ENCODE measurements around the gene KCNE3.

DNA sequence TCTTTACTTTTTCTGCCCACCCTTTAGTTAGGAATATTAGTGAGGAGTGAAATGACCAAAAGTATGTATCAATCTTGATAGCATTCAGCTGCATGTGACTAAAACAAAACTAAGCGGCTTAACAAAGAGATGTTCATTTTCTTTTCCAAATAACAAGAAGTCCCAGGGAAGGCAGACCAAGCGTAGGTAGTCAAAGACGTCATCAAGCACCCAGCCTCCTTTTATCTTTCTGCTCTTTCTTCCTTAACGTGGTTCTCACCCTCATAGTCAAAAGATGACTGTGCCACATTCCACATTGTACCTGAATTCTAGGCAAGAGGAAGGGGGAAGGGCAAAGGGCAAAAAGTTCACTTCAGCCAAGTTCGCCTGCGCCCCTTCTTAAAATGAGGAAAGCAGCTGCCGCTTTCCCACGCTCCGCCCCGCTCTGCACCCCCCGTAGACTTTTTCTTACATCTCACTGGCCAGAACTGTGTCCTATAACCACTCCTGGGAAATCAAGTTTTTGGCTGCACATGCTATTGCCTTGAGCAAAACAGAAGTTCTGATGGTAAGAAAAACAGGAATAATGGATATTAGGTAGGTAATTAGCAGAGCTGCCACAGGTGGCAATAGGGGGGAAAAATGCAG, 54.5 kb downstream of the KCNE3 start:
- TF ChIP-seq POLR2A (IDR thresholded peaks at IDR 0.05) (no peak), CTCF (IDR thresholded peaks at IDR 0.05) (no peak)
